GM03348 (cell line): ENCODE measurements around the gene PNCK.
"Not testable (repeated sequence)": the region's sequence is repeated elsewhere in the genome, so short reads cannot be mapped to it uniquely, and the experiment has no call there.

ENCODE experiments used
- DNase-seq: peaks from one replicate; pipeline ENCODE4 v3.0.0; 2012; ENCODE audit warnings: low spot score

Gene PNCK

GRCh38 chrX:153673428-153674218 lies at the start of gene PNCK:
PNCK (minus strand) TSS chrX:153673813; CDS start chrX:153673076, 737 bp downstream.
- DNase-seq: no peak

DNA sequence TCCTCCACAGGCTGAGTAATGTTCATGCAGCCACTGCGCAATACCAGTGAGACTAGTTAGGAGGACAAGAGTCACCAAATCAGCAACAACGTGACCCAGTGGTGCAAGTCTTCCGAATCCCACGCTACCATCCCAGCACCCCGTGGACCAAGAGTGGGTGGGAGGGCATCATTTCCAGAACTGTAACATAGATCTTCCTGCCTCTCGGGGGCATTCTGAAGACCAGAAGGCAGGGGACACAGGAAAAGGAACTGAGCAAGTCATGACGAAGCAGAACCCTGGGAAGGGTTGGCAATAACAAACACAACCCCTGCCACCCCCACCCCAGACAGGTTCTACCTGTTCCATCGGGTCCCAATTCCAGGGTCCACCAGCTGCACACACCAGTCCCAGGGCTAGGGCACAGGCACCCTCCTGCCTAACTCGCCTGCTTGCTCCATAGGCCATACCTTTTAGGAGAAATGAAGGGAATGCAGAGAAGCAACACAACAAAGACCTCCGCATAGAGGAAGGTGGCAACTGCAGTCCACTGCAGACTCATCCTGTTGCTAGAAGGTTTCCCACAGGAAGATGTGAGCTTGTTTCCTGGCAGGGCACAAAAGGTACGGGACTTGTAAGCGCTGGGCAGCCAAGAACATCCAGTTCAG lies 49.2 kb upstream of the PNCK start:
- no peak for DNase-seq

DNA sequence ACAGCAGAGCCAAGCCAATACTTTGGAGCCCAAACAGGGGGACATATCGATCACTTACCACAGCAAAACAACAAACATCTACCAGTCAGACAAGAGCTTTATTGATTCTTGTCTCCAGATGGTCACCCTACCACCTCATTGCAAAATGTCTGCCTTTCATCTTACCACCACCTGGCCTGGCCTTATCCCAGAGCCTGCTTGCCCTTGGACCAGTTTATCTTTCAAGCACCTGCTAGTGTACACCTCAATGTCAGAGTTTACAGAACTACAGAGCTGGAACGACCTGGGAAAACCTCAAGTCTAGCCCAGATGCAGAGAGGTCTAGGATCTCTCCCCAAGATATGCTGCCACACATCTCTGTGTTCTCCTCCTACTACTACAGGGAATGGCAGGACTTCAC lies 46.1 kb upstream of the PNCK start:
- no peak for DNase-seq

- no peak for DNase-seq
These were observed 45.6 kb upstream of the PNCK start for GRCh38 chrX:153719238-153719637.

GRCh38 chrX:153717445-153717844 lies 43.8 kb upstream of the PNCK start:
- DNase-seq: no peak

DNA sequence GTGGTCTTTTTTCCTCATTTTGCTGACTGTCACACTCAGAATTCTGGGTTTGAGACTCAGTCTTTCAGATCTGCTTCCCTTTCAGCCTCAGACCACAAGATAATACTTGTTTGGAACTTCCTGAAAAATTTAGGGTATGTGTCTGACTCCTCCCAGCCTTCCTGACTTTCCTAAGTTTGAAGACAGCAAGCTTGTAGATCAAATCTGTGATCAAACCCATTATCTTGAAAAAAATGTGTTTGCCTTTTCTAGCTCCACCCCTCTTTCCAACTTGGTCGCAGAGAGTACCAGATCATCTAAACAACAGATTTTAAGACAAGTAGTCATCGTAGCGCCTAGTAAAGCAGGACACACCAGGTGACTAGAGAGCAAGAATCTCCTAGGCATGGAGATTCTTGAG lies 40.6 kb upstream of the PNCK start:
- DNase-seq: no peak

DNA sequence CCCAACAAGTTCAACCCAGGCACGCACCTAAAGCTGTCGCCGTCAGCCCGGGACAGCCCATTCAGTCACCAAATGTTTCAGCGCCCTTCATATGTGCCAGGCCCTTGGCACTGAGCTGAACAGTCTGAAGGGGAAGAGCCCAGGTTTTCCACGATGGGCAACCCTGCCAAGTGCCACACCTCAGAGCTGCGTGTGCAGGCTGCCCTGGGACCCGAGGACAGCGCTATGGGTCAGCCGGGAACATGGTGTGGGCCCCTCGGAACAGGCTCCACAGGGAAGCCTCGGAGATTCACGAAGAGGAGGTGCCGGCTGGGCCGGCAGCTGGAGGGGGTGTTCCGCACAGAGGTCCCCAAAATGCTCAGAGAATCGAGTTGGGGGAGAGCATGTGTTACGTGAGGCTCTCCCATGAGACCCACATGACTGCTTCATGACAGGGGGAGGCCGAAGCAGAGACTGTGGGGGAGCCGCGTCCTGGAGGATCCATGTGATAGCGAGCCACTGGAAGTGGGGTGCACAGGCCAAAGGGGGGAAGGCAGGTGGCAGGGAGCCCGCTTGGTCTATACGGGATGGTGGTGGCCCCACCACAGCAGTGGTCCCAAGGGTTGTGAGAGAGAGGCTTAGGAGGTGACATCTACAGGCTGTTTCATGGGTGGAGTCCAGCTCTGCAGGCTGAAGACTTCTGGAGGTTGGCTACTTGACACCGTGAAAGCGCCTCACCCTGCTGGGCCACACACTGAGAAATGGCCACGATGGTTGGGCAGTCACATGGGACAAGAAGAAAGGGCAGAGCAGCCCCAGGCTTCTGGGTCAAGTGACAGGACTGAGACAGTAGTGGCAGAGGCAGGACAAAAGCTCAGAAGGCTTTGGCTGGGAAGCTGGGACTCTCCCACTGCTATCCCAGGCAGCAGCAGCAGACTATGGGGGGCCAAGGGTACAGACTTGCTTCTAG lies 36.4 kb upstream of the PNCK start:
- DNase-seq: no peak

- peak; percentile 58 for DNase-seq
These were observed 34.8 kb upstream of the PNCK start for GRCh38 chrX:153708415-153708814.

- no peak for DNase-seq
These were observed 33.8 kb upstream of the PNCK start for GRCh38 chrX:153707406-153707805.

- no peak for DNase-seq
These were observed 33.2 kb upstream of the PNCK start for GRCh38 chrX:153706799-153707198.

DNA sequence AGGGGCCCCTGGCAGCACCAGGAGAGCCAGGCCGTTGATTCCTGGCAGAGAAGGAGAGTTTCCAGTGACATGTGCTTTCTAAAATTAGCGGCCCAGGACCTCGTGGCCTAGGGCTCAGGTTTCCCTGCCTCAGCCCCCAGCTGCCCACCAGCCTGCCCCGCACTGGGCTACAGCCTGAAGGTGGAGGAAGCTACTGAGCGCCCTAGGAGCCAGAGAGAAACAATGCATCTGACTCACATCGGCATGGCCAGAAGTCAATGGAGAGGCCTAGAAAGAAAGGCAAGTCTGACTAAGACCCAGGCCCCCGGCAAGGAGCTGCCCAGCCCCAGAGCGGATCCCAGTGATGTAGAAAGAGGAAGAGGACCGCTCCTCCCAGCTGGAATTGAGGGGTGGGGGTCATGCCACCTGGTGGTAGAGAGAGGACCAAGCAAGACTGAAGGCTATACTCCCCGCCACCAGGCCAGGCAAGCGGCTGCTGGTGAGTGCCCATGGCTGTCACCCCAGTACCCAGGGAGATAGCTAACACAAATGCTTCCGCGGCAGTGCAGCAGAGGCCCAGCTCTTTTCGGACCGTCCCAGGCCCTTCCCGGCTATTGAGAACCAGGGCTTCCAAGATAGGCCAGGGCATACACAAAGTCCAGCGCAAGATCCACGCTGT lies 31.9 kb upstream of the PNCK start:
- DNase-seq: not testable (repeated sequence)

DNA sequence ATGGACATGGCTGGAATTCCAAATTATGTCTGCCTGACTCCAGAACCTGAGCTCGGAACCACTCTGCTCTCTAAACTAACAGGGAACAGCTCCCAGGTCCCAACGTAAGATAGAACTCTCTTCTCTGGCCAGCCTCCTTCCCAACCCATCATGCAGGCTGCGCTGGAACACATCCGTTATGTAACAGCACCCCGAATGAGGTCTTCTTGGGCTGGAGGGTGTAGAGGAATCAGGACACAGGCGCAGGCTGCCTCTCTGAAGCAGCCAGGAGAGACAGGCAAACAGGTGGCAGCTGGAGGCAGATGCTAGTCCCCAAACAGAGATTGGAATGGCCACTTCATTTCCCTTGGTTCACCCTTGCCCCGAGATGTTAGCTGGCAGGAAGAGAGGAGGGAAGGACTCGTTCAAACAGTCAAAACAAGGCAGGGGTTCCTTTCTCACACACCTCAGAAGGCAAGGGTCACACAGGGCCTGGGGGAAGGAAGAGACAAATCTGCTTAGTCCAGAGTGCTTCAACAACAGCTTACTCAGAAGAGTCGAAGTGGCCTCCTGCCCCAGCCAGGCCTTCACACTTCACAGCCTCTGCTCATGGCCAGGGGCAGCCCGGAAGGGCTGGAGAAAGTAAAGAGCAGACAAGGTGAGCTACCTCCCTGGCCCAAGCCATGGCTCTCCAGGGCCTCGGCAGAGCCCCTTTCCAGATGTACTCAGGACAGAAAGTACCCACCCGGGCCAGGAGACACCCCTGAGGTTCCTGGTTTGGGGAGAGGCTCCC lies 31.2 kb upstream of the PNCK start:
- not testable (repeated sequence) for DNase-seq

DNA sequence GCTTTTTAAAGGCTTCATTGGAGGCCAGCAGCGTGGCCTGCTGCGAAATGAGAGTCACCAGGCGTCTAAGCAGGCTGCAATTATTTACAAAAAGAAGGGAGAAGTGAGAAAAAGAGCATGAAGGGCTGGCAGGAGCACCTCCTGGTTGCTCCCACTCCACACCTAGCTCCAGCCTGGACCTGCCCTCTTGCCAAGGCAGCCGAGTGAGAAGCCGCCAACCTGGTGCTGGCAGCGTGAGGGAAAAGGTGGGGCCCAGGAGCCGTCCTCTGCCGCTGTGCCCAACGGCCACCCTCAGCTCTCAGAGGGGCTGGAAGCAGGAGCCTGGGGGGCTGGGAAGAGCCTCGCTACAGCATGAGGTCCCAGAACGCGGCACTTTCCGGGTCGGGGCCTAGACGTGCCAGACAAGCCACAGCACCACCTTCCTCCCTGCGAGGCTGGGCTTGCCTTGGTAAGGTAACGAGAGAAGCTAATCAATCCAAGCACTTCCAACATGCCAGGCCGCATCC lies 30.5 kb upstream of the PNCK start:
- DNase-seq: no peak

GRCh38 chrX:153703036-153703370 lies 29.4 kb upstream of the PNCK start:
- no peak for DNase-seq

- no peak for DNase-seq
These were observed 28.9 kb upstream of the PNCK start for GRCh38 chrX:153702336-153703035.

- no peak for DNase-seq
These were observed 28.1 kb upstream of the PNCK start for GRCh38 chrX:153701706-153702105.

GRCh38 chrX:153700967-153701366 lies 27.4 kb upstream of the PNCK start:
- no peak for DNase-seq

DNA sequence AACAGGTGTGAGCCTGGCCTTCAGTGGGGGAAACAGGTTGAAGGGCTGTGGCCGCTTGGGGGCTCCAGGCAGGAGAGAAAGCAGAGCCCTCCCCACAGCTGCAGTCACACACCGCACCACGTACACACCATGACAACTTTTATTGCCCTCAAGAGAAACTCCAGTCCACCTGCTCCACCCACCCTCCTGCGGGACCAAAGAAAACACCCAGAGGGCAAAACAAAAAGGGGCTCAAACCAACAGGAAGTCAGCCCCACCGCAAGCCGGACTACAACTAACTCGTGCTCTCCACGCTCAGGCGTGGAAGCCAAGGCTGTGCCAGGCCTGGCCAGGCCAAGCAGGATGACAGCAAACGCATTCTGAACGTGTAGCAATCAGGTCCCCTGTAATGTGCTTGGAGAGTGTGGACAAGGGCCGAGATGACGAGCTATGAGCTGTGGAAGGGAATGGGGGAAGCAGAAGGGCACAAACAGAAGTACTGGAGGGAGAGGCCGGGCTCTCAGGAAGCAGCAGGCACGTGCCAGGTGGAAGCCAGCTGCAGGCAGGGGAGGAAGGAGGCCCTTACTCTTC lies 26.8 kb upstream of the PNCK start:
- DNase-seq: no peak

- DNase-seq: not testable (repeated sequence)
These were observed 26.3 kb upstream of the PNCK start for GRCh38 chrX:153699784-153700371.
